ENCODE results near the gene COL21A1.

DNA sequence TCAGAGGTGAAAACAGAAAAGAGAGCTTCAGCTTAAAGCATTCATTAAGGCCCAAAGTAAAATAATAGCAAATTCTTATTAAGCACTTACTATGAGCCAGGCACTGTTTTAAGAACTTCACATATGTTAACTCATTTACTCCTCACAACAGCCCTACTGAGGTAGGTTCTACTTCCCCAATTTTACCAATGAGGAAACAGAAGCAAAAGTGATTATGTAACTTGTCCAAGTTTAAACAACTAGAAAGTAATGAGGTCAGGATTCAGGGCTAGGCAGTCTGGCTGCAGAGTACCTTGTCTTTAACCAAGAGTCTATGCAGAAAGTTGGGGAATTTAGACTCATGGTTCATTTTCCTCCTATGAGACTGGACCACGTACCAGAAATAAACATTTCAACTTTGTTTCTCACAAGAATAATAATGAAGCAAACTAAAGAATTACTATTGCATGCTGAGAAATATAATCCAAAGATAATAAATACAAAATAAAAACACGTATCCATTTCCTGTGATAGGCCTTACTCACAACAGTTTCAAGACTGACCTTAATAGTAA is 3.8 kb downstream of the COL21A1 start:
- TF ChIP-seq POLR2A (IDR thresholded peaks at IDR 0.05), result no peak
- TF ChIP-seq, protein P1, sequence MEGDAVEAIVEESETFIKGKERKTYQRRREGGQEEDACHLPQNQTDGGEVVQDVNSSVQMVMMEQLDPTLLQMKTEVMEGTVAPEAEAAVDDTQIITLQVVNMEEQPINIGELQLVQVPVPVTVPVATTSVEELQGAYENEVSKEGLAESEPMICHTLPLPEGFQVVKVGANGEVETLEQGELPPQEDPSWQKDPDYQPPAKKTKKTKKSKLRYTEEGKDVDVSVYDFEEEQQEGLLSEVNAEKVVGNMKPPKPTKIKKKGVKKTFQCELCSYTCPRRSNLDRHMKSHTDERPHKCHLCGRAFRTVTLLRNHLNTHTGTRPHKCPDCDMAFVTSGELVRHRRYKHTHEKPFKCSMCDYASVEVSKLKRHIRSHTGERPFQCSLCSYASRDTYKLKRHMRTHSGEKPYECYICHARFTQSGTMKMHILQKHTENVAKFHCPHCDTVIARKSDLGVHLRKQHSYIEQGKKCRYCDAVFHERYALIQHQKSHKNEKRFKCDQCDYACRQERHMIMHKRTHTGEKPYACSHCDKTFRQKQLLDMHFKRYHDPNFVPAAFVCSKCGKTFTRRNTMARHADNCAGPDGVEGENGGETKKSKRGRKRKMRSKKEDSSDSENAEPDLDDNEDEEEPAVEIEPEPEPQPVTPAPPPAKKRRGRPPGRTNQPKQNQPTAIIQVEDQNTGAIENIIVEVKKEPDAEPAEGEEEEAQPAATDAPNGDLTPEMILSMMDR (IDR thresholded peaks at IDR 0.05), result no peak
